GM21390 (cell line): Measurements from ENCODE around the gene LIG1.
"Not testable (repeated sequence)": the region's sequence is repeated elsewhere in the genome, so short reads cannot be mapped to it uniquely, and the experiment has no call there.

Experiments used
- ATAC-seq: cut with Tn5 transposase; IDR thresholded peaks from one replicate; pipeline ENCODE4 v1.9.1; 2021; ENCODE audit not compliant: unreplicated experiment

The LIG1 gene

DNA sequence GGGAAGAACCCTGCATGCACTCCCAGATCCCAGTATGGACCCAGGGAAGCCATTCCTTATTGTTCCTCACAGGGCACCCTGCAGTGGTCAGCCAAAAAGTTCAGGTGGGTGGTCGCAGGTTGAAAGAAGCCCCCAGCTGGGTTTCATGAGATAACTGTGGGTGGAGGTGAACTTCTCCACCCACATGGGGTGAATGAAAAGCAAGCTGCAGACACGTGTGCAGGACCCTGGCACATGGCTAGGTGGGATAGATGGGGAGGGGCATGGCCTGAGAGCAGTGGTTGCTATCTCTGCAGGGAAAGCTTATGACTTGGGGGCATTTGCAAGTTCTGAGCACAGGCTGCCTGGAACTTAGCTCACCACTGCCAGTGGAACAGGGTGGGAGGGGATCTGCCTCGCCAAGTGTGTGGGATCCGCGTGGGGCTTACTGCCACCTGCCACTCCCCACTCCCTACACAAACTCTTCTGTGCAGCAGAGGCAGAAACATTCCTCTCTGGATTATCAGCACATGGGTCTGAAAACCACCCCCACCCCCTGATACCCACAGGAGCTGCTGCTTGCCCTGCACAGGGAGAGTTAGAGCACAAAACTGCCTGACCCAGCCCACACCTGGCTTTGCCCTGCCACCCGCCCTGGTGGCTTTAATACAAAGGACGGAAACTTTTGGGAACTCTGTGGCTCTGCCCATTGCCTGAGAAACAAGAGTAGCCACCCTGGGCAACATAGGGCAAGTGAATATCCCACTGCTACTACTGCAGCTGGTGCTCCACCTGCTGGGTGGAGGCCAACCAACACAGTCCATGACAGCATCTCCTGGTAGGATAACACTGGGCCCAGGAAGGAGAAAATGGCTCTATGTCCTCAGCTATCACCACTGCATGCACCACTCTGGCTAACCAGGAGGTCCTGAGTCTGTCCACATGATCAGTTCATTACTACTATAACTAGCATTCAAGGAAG lies 84.0 kb downstream of the LIG1 start:
- ATAC-seq: no peak

DNA sequence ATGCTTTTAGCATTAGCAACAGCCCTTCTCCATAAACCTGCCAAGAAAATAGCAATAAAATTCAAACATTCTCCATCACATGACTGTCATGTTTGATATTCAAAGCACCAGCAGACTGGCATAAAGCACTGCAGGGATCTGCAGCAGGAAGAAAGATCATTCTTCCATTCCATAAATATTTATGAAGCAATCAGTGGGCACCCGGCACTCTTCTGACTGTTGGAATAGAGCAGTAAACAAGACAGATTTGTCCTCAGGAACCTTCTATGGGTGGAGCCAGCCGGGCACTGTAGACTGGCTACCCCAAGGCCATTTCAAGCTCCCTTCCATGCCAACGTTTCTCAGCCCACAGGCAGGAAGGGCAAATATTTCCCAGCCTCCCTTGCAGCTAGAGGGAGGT lies 85.1 kb downstream of the LIG1 start:
- no peak for ATAC-seq

DNA sequence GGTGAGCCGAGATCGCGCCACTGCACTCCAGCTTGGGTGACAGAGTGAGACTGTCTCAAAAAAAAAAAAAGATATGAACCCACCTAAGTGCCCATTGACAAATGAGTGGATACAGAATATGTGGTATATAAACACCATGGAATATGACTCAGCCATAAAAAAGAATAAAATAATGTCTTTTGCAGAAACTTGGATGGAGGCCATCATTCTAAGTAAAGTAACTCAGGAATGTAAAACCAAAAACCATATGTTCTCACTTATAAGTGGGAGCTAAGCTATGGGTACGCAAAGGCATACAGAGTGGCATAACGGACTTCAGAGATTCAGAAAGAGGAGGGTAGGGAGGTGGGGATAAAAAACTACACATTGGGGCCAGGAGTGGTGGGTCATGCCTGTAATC lies 89.0 kb downstream of the LIG1 start:
- no peak for ATAC-seq

DNA sequence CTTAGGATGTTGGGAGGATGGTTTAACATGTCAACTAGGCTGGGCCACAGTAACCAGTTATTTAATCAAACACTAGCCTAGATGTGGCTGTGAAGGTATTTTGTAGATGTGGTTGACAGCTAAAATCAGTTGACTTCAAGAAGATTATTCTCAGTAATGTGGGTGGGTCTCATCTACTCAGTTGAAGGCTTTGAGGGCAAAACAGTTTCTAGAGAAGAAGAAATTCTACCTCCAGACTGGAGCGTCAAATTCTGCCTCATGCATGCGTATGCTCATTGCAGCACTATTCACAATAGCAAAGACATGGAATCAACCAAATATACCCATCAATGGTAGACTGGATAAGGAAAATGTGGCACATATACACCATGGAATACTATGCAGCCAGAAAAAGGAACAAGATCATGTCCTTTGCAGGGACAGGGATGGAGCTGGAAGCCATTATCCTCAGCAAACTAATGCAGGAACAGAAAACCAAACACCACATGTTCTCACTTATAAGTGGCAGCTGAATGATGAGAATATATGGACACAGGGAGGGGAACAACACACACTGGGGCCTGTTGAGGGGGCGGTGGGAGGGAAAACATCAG lies 99.9 kb downstream of the LIG1 start:
- ATAC-seq: not testable (repeated sequence)

DNA sequence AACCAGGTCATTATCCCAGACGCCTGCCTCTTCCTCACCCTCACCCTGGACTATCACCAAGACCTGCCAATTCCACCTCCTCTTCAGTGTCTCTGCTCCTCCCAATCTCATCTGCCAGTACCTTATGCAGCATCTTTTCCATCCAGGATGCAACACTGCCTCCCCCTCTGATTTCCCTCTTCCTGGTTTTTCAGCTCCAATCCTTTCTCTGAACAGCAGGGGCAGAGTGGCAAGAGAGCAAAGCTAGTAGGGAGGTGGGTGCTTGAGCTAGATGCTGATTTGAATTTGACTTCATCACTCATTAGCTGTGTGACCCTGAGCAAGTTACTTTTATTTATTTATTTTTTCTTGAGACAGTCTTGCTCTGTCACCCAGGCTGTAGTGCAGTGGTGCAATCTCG lies 100.7 kb downstream of the LIG1 start:
- ATAC-seq: no peak
